Stomach (tissue), 4 donors: ENCODE results near the gene IGSF21.

Experiments used
- EP300 ChIP-seq: sonication (generic); formaldehyde crosslinking; IDR thresholded peaks from one replicate; pipeline ENCODE4 v1.6.1; 2017; ENCODE audit warnings: antibody characterized with exemption
- TF ChIP-seq, protein P1 (sequence below), 7 experiments: fragments of 450-650 bp in 4 of 7; fragments of 200-600 bp in 3 of 7; sonication (generic) in 3 of 7; IDR thresholded peaks; one replicate each; pipeline ENCODE4 v1.5.1; 2016 to 2019; ENCODE audit warnings: antibody characterized with exemption in 7 of 7, control low read depth in 2 of 7, mild to moderate bottlenecking in 1 of 7

DNA sequence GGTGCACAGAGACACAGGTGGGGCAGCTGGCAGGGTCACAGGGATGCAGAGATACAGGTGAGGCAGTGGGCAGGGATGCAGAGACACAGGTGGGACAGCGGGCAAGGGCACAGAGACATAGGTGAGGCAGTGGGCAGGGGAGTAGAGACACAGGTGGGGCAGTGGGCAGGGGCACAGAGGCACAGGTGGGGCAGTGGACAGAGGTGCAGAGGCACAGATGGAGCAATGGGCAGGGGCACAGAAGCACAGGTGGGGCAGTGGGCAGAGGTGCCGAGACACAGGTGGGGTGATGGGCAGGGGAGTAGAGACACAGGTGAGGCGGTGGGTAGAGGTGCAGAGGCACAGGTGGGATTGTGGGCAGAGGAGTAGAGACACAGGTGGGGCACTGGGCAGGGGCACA, 255.8 kb downstream of the IGSF21 start:
- TF ChIP-seq EP300: no peak
- TF ChIP-seq, protein P1, sequence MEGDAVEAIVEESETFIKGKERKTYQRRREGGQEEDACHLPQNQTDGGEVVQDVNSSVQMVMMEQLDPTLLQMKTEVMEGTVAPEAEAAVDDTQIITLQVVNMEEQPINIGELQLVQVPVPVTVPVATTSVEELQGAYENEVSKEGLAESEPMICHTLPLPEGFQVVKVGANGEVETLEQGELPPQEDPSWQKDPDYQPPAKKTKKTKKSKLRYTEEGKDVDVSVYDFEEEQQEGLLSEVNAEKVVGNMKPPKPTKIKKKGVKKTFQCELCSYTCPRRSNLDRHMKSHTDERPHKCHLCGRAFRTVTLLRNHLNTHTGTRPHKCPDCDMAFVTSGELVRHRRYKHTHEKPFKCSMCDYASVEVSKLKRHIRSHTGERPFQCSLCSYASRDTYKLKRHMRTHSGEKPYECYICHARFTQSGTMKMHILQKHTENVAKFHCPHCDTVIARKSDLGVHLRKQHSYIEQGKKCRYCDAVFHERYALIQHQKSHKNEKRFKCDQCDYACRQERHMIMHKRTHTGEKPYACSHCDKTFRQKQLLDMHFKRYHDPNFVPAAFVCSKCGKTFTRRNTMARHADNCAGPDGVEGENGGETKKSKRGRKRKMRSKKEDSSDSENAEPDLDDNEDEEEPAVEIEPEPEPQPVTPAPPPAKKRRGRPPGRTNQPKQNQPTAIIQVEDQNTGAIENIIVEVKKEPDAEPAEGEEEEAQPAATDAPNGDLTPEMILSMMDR (IDR thresholded peaks at IDR 0.05): no peak
